HG03175 (cell line): ENCODE results near the gene SPATA1.
A peak's percentile ranks its signal among the peaks of the same experiment; 100 is the strongest.
"Not testable (repeated sequence)": the region's sequence is repeated elsewhere in the genome, so short reads cannot be mapped to it uniquely, and the experiment has no call there.

Experiments
- ATAC-seq: cut with Tn5 transposase; IDR thresholded peaks from one replicate; pipeline ENCODE4 v1.9.1; 2021; ENCODE audit warnings: mild to moderate bottlenecking, moderate library complexity; ENCODE audit not compliant: unreplicated experiment

Gene SPATA1

GRCh38 chr1:84584126-84584525, 77.9 kb downstream of the SPATA1 start:
- no peak for ATAC-seq

- ATAC-seq = no peak
Measured at GRCh38 chr1:84585803-84586202, 79.6 kb downstream of the SPATA1 start.

GRCh38 chr1:84587099-84587498, 80.9 kb downstream of the SPATA1 start:
- ATAC-seq = no peak

- ATAC-seq = not testable (repeated sequence)
Measured at GRCh38 chr1:84594959-84595358, 88.8 kb downstream of the SPATA1 start.

GRCh38 chr1:84597011-84597410, 90.8 kb downstream of the SPATA1 start:
- ATAC-seq = no peak

- no peak for ATAC-seq
Measured at GRCh38 chr1:84598418-84598817, 92.2 kb downstream of the SPATA1 start.

DNA sequence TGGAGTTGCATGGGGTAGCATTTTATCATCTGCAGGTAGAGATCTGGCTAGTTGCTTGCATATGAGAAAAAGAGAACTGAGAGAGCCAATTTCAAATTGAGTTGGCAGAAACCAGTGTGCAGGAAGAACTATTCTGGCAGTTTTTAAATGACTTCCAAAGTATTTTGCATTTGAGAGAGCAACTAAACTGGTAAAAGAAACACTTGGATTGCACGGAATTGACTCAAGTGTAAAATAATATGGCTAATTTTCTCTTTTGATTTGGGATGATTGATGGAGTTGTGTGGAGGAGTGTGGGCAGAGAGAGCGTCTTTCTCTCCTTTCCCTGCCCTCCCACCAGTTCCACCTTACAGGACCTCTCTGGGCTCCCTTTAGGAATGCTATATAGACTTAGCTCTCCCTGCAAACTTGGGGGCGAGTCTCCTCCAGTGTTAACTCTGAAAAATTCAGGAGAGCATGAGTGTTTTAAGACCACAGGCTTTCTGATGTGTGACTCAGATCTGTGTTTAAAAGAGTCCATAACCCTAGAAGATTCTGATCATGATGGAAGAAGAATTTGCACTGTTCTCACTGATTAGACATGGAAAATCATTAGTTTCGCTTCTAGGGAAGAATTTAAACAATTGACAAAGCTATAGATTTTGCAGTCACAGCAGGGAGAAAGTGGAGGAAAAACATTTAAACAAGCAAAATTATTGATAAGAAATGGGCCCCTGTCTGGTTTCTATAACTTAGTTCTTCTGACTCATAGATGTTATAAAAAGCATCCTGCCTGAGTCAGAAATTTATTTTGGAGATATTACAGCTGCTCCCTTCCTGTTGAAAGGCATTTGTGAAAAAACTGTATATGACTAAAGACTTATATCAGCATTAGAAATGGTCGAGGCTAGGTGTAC, 92.9 kb downstream of the SPATA1 start:
- peak; percentile 75 for ATAC-seq

GRCh38 chr1:84600796-84601195, 94.6 kb downstream of the SPATA1 start:
- ATAC-seq = no peak

DNA sequence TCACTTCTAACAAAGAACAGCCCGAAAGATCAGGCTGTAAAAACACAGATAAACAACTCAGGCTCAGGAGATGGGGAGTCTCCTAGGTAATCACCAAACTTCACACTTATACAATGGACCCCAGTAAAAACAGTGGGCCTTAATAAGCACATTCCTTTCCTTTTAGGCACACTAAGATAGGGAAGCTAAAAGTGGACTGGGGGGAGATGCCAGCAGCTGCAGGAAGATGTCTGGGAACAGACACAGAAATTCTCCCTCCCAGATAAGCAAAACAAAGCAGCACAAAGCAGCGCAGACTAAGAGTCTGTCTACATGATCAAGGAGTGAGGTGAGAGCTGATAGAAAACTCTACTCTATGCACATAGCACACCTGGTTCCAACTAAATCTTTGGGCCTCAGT, 97.0 kb downstream of the SPATA1 start:
- no peak for ATAC-seq

DNA sequence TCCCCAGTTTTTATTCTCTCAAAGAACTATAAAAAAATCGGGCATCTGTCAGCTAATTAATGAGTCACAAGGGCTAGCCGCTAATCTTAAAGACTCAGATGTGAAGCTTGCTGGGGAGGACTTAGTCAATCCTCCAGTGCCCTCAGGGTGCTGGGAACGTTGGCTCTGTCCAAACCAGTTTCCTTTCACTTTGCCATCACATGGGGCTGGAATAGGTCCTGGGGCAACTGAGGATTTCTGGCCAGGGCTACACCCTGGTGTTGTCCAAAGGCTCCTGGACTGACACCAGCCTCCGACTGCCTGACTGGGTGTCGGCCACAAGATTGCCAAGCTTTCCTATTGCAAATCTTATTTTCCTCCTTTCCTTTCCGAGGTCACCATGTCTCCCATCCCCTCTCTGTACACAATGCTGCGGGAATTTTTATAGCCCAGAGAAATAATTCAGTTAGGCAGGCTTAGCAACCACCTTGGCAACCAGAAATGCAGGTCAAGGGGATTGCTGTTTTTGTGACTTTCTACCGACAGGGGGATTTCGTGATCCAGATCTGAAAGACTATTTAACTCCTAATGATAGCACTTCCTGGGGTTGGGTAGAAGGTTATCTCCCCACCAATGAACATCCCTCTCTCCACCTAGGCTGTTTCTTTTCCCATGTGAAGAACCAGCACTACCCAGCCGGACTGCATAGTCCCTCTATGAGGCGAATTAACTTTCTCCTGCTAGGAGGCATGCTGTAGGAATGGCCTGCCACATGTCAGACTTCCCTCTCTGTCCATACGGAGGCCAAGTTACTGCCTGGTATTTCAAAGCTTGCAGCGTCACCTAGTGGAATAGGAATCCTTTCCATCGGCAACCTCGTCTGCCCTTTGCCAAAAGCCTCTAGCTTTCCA, 98.0 kb downstream of the SPATA1 start:
- no peak for ATAC-seq

DNA sequence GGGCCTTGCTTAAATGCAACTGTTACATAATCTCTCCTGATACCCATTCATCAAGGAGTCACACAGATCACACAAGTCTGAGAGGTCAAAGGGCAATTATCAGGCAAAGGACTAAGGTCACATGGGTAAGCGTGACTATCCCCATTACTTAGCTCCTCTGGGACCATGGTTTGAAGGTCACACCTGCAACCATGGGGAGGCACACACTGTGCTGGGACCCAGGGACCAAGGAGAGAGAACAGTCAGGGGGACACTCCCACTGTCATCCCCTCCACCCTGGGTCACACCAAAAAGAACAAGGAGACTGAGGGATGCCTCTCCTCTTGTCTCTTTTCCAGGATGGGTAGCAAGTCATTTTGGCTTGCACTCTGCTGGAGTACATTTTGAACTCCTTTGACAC, 99.0 kb downstream of the SPATA1 start:
- no peak for ATAC-seq

DNA sequence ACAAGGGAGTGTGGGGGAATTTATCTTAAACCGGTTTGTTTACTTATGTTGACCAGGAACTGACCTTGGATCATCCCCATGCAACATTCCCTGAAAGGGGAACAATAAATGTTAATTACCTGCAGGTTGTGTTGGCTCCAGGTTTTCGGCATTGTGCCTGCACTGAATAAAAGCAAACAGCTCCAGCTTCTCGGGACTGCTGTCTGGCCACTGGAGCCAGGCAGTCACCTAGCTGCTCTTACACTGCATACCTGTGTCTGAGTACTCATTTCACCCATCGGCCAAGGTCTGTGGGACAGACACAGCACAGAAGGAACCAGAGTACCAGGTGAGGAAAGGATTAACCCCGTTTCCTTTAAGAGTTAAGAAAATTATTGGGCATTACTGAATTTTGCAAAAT, 100.8 kb downstream of the SPATA1 start:
- no peak for ATAC-seq

- no peak for ATAC-seq
Measured at GRCh38 chr1:84611091-84611490, 104.9 kb downstream of the SPATA1 start.

DNA sequence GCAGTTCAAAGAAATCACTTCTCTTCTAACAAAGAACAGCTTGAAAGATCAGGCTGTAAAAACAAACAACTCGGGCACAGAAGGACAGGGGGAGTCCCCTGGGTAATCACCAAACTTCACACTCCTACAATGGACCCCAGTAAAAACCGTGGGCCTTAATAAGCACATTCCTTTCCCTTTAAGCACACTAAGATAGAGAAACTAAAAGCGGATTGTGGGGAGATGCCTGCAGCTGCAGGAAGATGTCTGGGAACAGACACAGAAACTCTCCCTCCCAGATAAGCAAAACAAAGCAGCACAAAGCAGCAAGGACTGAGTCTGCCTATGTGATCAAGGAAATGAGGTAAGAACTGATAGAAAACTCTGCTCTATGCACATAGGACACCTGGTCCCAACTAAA, 105.6 kb downstream of the SPATA1 start:
- no peak for ATAC-seq

- ATAC-seq = no peak
Measured at GRCh38 chr1:84613026-84613425, 106.8 kb downstream of the SPATA1 start.

DNA sequence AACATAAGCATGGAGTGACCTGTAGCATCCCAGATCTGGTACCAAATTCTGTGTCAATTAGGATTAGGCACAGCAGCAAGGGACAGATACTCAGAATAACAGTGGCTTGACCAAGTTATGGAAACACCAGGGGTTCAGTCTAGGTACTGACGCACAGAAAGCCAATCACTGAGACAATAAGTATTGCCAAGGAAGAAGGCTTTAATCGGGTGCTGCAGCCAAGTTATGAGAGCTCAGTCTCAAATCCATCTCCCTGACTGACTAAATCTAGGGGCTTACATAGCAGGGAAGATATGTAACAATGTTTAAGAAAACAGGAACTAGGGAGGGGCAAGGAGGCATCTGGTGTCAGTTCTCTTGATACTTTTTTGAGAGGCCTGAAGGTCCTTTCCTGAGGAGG, 107.7 kb downstream of the SPATA1 start:
- no peak for ATAC-seq

DNA sequence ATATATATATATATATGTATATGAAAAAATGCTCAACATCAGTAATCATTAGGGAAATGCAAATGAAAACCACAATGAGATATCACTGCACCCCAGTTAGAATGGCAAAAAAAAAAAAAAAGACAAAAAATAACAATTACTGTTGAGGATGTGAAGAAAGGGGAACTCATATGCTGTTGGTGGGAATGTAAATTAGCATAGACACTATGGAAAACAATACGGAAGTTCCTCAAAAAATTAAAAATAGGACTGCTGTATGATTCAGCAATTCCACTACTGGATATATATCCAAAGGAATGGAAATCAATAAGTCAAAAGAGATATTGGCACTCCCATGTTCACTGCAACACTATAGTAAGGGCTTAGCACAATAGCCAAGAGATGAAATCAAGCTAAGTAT, 109.6 kb downstream of the SPATA1 start:
- no peak for ATAC-seq
